ELR (cell line): ENCODE results near the gene MS4A4A.

ENCODE experiments used
- DNase-seq: peaks from one replicate; pipeline ENCODE4 v3.0.0-alpha.2; 2015; ENCODE audit warnings: low read depth

MS4A4A gene

GRCh38 chr11:60348116-60348515, 67.7 kb downstream of the MS4A4A start:
- DNase-seq, result no peak

- DNase-seq, result no peak
Measured at GRCh38 chr11:60349990-60350389, 69.5 kb downstream of the MS4A4A start.

GRCh38 chr11:60357771-60358170, 77.3 kb downstream of the MS4A4A start:
- no peak for DNase-seq
